MM.1S (cell line): ENCODE results near the gene GPATCH4.

ENCODE experiments used
- DNase-seq: peaks from one replicate; pipeline ENCODE4 v3.0.0-alpha.2; 2015
- H2AFZ ChIP-seq: fragments of 300-600 bp; sonication (generic); 2 replicates; pipeline ENCODE4 v1.6.0; 2016; ENCODE audit warnings: antibody characterized with exemption, low read length
- H3F3A ChIP-seq: fragments of 300-600 bp; sonication (generic); 2 replicates; pipeline ENCODE4 v1.6.1; 2016; ENCODE audit warnings: mild to moderate bottlenecking, antibody characterized with exemption, low read length, moderate library complexity, mixed read lengths; ENCODE audit not compliant: insufficient read depth
- H3K27ac ChIP-seq: fragments of 300-600 bp; sonication (generic); 2 replicates; pipeline ENCODE4 v1.5.1; 2016; ENCODE audit warnings: mild to moderate bottlenecking, low read length
- H3K27me3 ChIP-seq: fragments of 300-600 bp; sonication (generic); replicated peaks from 2 replicates; pipeline ENCODE4 v1.6.0; 2016; ENCODE audit warnings: low read length; ENCODE audit not compliant: insufficient read depth
- H3K36me3 ChIP-seq: fragments of 300-600 bp; sonication (generic); replicated peaks from 2 replicates; pipeline ENCODE4 v1.6.1; 2016; ENCODE audit warnings: mild to moderate bottlenecking, low read length, mixed read lengths; ENCODE audit not compliant: insufficient read depth
- H3K4me1 ChIP-seq: fragments of 300-600 bp; sonication (generic); 2 replicates; pipeline ENCODE4 v1.6.1; 2016; ENCODE audit warnings: low read length, mixed read lengths
- H3K4me2 ChIP-seq: fragments of 300-600 bp; sonication (generic); 2 replicates; pipeline ENCODE4 v1.6.0; 2016; ENCODE audit warnings: low read depth, low read length
- H3K4me3 ChIP-seq: fragments of 300-600 bp; sonication (generic); 2 replicates; pipeline ENCODE4 v1.5.1; 2016; ENCODE audit warnings: low read length, mixed read lengths
- H3K79me2 ChIP-seq: fragments of 300-600 bp; sonication (generic); 2 replicates; pipeline ENCODE4 v1.6.1; 2016; ENCODE audit warnings: mixed run types, low read length, mixed read lengths
- H3K9ac ChIP-seq: fragments of 300-600 bp; sonication (generic); 2 replicates; pipeline ENCODE4 v1.6.1; 2016; ENCODE audit warnings: low read length, mixed read lengths
- H3K9me2 ChIP-seq: fragments of 300-600 bp; sonication (generic); replicated peaks from 2 replicates; pipeline ENCODE4 v1.6.1; 2016; ENCODE audit warnings: mild to moderate bottlenecking, low read length, mixed read lengths; ENCODE audit not compliant: insufficient read depth
- H3K9me3 ChIP-seq: fragments of 300-600 bp; sonication (generic); replicated peaks from 2 replicates; pipeline ENCODE4 v1.6.1; 2016; ENCODE audit warnings: mild to moderate bottlenecking, low read length, mixed read lengths; ENCODE audit not compliant: insufficient read depth
- H4K20me1 ChIP-seq: fragments of 300-600 bp; sonication (generic); 2 replicates; pipeline ENCODE4 v1.6.1; 2016; ENCODE audit warnings: mild to moderate bottlenecking, low read length, moderate library complexity, mixed read lengths; ENCODE audit not compliant: insufficient read depth
- EZH2 ChIP-seq: fragments of 300-600 bp; sonication (generic); optimal IDR thresholded peaks from 2 replicates; pipeline ENCODE3; 2017; ENCODE audit warnings: low read depth, mild to moderate bottlenecking, antibody characterized with exemption, low read length, mixed read lengths
- EZH2phosphoT487 ChIP-seq: fragments of 300-600 bp; sonication (generic); IDR thresholded peaks from 2 replicates; pipeline ENCODE4 v1.6.1; 2018; ENCODE audit warnings: antibody characterized with exemption, low read length
- TF ChIP-seq, protein P1 (sequence below): fragments of 300-600 bp; sonication (generic); IDR thresholded peaks from 2 replicates; pipeline ENCODE4 v1.5.1; 2016; ENCODE audit warnings: antibody characterized with exemption, low read length, mixed read lengths

GPATCH4 gene

DNA sequence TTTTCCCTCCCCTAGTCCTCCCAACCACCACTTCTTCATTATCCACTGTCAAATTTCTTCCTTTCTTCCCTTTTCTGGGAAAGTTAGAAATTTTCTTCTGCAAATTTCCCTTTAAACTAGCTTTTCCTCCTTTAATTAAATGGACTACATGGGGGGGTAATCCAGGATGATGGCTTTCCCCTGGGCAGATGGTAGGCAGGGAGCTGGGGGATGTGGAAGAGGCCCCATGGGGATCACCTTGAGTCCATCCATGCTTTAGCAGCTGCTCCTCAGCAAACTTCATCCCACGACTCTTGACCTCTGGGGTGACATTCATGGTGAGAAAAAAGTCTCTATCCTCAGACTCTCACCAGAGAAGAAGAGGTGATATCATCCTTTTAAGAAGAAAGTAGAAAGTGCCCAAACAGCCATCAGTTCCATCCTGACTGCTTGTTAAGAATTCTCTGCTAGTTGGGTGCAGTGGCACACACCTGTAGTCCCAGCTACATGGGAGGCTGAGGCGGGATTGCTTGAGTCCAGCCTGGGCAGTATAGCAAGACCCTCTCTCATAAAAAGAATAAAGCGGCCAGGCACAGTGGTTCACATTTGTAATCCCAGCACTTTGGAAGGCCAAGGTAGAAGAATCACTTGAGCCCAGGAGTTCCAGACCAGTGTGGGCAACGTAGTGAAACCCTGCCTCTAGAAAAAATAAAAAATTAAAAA lies 2.4 kb downstream of the GPATCH4 start:
- Histone ChIP-seq H4K20me1 (no peaks in the 10 kb centered on the region), H3K4me2 (no peak overlapping the region), H3F3A (peaks cover 21% of the 10 kb centered on the region), H3K27ac (no peak overlapping the region), H3K4me3 (no peak overlapping the region), H3K79me2 (peaks cover 61% of the 10 kb centered on the region), H3K27me3 (no peaks in the 10 kb centered on the region), H2AFZ (no peak overlapping the region), H3K9ac (no peak overlapping the region), H3K4me1 (peaks cover 12% of the 10 kb centered on the region), H3K9me3 (no peaks in the 10 kb centered on the region), H3K9me2 (no peaks in the 10 kb centered on the region), H3K36me3 (peaks cover 18% of the 10 kb centered on the region; the same call in 1 of the 2 replicates)
- TF ChIP-seq EZH2 (no peak), EZH2phosphoT487 (no peak)
- TF ChIP-seq, protein P1, sequence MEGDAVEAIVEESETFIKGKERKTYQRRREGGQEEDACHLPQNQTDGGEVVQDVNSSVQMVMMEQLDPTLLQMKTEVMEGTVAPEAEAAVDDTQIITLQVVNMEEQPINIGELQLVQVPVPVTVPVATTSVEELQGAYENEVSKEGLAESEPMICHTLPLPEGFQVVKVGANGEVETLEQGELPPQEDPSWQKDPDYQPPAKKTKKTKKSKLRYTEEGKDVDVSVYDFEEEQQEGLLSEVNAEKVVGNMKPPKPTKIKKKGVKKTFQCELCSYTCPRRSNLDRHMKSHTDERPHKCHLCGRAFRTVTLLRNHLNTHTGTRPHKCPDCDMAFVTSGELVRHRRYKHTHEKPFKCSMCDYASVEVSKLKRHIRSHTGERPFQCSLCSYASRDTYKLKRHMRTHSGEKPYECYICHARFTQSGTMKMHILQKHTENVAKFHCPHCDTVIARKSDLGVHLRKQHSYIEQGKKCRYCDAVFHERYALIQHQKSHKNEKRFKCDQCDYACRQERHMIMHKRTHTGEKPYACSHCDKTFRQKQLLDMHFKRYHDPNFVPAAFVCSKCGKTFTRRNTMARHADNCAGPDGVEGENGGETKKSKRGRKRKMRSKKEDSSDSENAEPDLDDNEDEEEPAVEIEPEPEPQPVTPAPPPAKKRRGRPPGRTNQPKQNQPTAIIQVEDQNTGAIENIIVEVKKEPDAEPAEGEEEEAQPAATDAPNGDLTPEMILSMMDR: no peak
- DNase-seq: no peak

DNA sequence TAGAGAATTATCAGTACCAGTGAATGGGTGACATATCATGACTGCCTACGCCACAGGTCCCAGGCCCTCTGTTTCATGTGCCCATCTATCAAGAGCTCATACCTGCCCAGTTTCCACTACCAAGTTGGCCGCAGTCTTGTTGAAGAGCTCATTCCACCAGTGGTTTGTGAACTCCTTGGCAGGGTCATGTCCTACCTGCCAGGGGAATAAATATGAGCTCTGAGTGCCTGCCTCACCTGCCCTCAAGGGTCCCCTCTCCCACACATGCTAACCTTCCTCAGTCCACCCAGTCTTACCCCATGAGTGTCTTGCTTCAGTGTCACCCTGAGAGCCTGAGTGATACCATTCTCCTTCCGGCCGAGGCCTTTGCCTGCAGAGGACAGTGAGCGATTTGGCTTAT lies 3.2 kb downstream of the GPATCH4 start:
- Histone ChIP-seq H3K27ac (no peak overlapping the region), H3K4me2 (no peak overlapping the region), H3K36me3 (peaks cover 18% of the 10 kb centered on the region; the same call in 1 of the 2 replicates)

DNA sequence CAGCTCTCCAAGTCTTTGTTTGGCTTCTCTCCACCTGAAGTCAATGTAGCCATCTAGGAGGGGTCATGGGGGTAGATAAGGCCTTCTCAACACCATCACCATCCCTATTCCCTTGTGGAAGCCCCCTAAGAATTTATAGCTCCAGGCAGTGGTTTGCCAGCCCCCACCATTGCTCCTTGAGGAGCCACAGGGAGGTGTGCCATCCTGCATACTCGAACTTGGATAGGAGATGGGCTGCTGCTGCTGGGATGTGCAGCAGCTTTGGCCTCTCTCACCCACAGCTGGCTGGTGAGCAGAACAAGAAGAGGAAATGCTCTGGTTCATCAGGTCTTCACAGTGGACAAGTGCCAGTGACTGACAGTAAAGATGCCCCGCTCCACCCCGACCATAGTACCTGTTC lies 4.9 kb downstream of the GPATCH4 start:
- Histone ChIP-seq H3K36me3 (peaks cover 18% of the 10 kb centered on the region; the same call in 1 of the 2 replicates), H3K9me3 (no peaks in the 10 kb centered on the region), H3F3A (peaks cover 39% of the 10 kb centered on the region), H3K27me3 (no peaks in the 10 kb centered on the region), H3K79me2 (peaks cover 75% of the 10 kb centered on the region), H3K27ac (no peak overlapping the region), H4K20me1 (no peaks in the 10 kb centered on the region), H3K4me2 (no peak overlapping the region), H3K4me1 (peaks cover 14% of the 10 kb centered on the region), H2AFZ (no peak overlapping the region), H3K4me3 (no peak overlapping the region), H3K9ac (no peak overlapping the region), H3K9me2 (no peaks in the 10 kb centered on the region)
- TF ChIP-seq EZH2: no peak
- TF ChIP-seq, protein P1: no peak
- TF ChIP-seq EZH2phosphoT487: no peak
- DNase-seq: no peak

More for the DNA sequence above, 3.2 kb downstream of the GPATCH4 start:
- no peak overlapping the region for H3K9ac ChIP-seq
- H3K79me2 ChIP-seq: peaks cover 66% of the 10 kb centered on the region
- no peaks in the 10 kb centered on the region for H3K9me3 ChIP-seq
- DNase-seq: no peak
- peaks cover 12% of the 10 kb centered on the region for H3K4me1 ChIP-seq
- H3K27me3 ChIP-seq: no peaks in the 10 kb centered on the region
- TF ChIP-seq EZH2: no peak
- no peak for TF ChIP-seq EZH2phosphoT487
- TF ChIP-seq, protein P1: no peak
- H3F3A ChIP-seq: peaks cover 26% of the 10 kb centered on the region
- H2AFZ ChIP-seq: no peak overlapping the region
- H3K4me3 ChIP-seq: no peak overlapping the region
- no peaks in the 10 kb centered on the region for H4K20me1 ChIP-seq
- H3K9me2 ChIP-seq: no peaks in the 10 kb centered on the region
